OCI-LY7 (cell line): Measurements from ENCODE around the gene CACNA2D2. TPM values are rescaled to one million over a fixed set of nuclear protein-coding genes. Genes with fewer than 3 reads are reported as not detected.

Experiments used
- BruUV-seq: library from RNA; stranded (reverse); fragments of 400-500 nt; replicated peaks from 2 replicates; lab custom pipeline; 2021; lab: Mats Ljungman, UMichigan
- CTCF ChIA-PET: fragments of 300-600 bp; sonication (Branson Sonifier 250); formaldehyde crosslinking; loops from one replicate; lab custom pipeline; 2022; ENCODE audit warnings: antibody characterized with exemption; ENCODE audit not compliant: unreplicated experiment; lab: Charles Lee
- POLR2A ChIA-PET: fragments of 300-600 bp; sonication (Branson Sonifier 250); formaldehyde crosslinking; loops from one replicate; lab custom pipeline; 2022; ENCODE audit warnings: antibody characterized with exemption; lab: Charles Lee
- DNase-seq: peaks from one replicate; pipeline ENCODE4 v3.0.0-alpha.2; 2015; ENCODE audit warnings: low spot score
- H2AFZ ChIP-seq: fragments of 200-600 bp; sonication (generic), shearing (Covaris generic); 2 replicates; pipeline ENCODE4 v1.6.1; 2014; ENCODE audit warnings: mild to moderate bottlenecking, antibody characterized with exemption, low read length, moderate library complexity
- H3K27ac ChIP-seq: fragments of 200-600 bp; sonication (generic); 2 replicates; pipeline ENCODE4 v1.5.1; 2014; ENCODE audit warnings: mixed run types, low read depth, mild to moderate bottlenecking, moderate library complexity, low read length, inconsistent platforms; ENCODE audit not compliant: poor library complexity, severe bottlenecking
- H3K36me3 ChIP-seq: fragments of 200-600 bp; sonication (generic); 2 replicates; pipeline ENCODE4 v1.6.1; 2014; ENCODE audit warnings: mild to moderate bottlenecking, antibody characterized with exemption, low read length, moderate library complexity, mixed read lengths; ENCODE audit not compliant: insufficient read depth
- H3K4me1 ChIP-seq: fragments of 200-600 bp; sonication (generic); 2 replicates; pipeline ENCODE4 v1.5.1; 2014; ENCODE audit warnings: mild to moderate bottlenecking, low read length; ENCODE audit not compliant: insufficient read depth, poor library complexity, severe bottlenecking
- H3K4me2 ChIP-seq: fragments of 200-600 bp; sonication (generic); 2 replicates; pipeline ENCODE4 v1.6.1; 2014; ENCODE audit warnings: mild to moderate bottlenecking, low read length
- H3K4me3 ChIP-seq: fragments of 200-600 bp; sonication (generic); 2 replicates; pipeline ENCODE4 v1.5.1; 2014; ENCODE audit warnings: mild to moderate bottlenecking, low read depth, low read length; ENCODE audit not compliant: poor library complexity, severe bottlenecking
- H3K79me2 ChIP-seq: fragments of 200-600 bp; sonication (generic); 2 replicates; pipeline ENCODE4 v1.6.1; 2016; ENCODE audit warnings: low read depth, mild to moderate bottlenecking, low read length, moderate library complexity, mixed read lengths; ENCODE audit not compliant: insufficient read depth
- H3K9me2 ChIP-seq: fragments of 200-600 bp; sonication (generic); 2 replicates; pipeline ENCODE4 v1.6.1; 2016; ENCODE audit warnings: mild to moderate bottlenecking, low read length, mixed read lengths; ENCODE audit not compliant: insufficient read depth
- H3K9me3 ChIP-seq: fragments of 200-600 bp; sonication (generic); 2 replicates; pipeline ENCODE4 v1.6.1; 2014; ENCODE audit warnings: mild to moderate bottlenecking, mixed run types, low read length, mixed read lengths
- H4K20me1 ChIP-seq: fragments of 200-600 bp; sonication (generic); 2 replicates; pipeline ENCODE4 v1.6.1; 2014; ENCODE audit warnings: mild to moderate bottlenecking, antibody characterized with exemption, low read length, moderate library complexity, mixed read lengths; ENCODE audit not compliant: insufficient read depth
- EZH2phosphoT487 ChIP-seq: fragments of 200-600 bp; sonication (generic); IDR thresholded peaks from 2 replicates; pipeline ENCODE4 v1.6.1; 2018; ENCODE audit warnings: low read depth, borderline replicate concordance, mild to moderate bottlenecking, mixed run types, antibody characterized with exemption, low read length, moderate library complexity, mixed read lengths
- intact Hi-C: fragments of 100-400 bp; cut with micrococcal nuclease; formaldehyde crosslinking; loops from one replicate; pipeline ENCODE4 v1.10.0; 2022; ENCODE audit not compliant: unreplicated experiment
- total RNA-seq, 2 experiments: library from RNA; depleted of rRNA in 1 of 2; stranded (reverse); fragments of >200 nt in 1 of 2; shearing (Covaris generic) in 1 of 2; gene quantifications; 2 replicates each; pipeline ENCODE4 v1.2.3, GENCODE V29; 2014 to 2022
- TF ChIP-seq, protein P1 (sequence below): fragments of 200-600 bp; sonication (generic); conservative IDR thresholded peaks from 2 replicates; pipeline ENCODE4 v1.5.1; 2014; ENCODE audit warnings: mild to moderate bottlenecking, antibody characterized with exemption, low read length, moderate library complexity, mixed read lengths

CACNA2D2 gene
- total RNA-seq, 2 experiments from 2014 or later = 0.09 to 0.21 TPM

DNA sequence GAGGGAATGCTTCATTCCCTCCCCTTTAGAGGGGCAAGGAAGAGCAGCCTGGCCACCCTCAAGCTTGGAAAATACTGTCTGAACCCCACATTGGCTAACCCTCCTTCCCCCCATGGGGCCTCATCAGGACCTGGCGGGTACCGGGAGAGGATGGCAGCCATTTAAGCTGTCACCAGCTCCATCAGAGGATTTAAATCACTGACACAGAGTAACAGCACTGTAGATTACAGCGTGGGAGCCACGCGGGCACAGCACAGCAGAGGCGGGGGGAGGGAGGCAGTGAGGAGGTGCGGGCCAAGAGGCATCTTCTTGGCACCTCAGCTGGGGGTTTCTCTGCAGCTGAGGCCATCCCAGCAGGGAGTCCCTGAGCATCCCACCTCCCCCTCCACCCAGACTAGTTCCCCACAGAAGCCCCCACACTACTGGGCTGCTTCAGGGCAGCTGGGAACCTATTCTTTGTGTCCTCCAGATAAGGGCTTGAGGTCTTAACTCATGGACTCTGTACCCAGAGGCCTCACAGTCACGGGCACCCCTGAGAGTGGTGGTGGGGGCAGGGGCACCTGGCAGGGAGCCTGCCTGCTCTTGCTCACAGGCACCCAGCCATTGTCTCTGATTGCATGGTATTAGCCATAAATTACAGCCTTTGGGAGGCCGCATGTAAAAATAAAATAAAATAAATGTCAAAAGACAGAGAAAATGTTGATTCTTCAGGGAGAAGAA is 21.9 kb upstream of the CACNA2D2 start:
- no peaks in the 10 kb centered on the region for H3K9me3 ChIP-seq
- H3K4me3 ChIP-seq = no peak overlapping the region
- H2AFZ ChIP-seq = no peak overlapping the region
- intact Hi-C loops = no loop called here
- no peaks in the 10 kb centered on the region; the same call in 1 of the 2 replicates for H4K20me1 ChIP-seq
- CTCF ChIA-PET = no interaction called here
- no peak overlapping the region for H3K27ac ChIP-seq
- no peaks in the 10 kb centered on the region for H3K4me1 ChIP-seq
- DNase-seq = no peak
- BruUV-seq = no TSS peak
- no peaks in the 10 kb centered on the region for H3K36me3 ChIP-seq
- no peaks in the 10 kb centered on the region for H3K9me2 ChIP-seq
- POLR2A ChIA-PET = no interaction called here
- no peak for TF ChIP-seq EZH2phosphoT487
- TF ChIP-seq, protein P1, sequence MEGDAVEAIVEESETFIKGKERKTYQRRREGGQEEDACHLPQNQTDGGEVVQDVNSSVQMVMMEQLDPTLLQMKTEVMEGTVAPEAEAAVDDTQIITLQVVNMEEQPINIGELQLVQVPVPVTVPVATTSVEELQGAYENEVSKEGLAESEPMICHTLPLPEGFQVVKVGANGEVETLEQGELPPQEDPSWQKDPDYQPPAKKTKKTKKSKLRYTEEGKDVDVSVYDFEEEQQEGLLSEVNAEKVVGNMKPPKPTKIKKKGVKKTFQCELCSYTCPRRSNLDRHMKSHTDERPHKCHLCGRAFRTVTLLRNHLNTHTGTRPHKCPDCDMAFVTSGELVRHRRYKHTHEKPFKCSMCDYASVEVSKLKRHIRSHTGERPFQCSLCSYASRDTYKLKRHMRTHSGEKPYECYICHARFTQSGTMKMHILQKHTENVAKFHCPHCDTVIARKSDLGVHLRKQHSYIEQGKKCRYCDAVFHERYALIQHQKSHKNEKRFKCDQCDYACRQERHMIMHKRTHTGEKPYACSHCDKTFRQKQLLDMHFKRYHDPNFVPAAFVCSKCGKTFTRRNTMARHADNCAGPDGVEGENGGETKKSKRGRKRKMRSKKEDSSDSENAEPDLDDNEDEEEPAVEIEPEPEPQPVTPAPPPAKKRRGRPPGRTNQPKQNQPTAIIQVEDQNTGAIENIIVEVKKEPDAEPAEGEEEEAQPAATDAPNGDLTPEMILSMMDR = no peak
- no peak overlapping the region for H3K4me2 ChIP-seq
- H3K79me2 ChIP-seq = no peaks in the 10 kb centered on the region

DNA sequence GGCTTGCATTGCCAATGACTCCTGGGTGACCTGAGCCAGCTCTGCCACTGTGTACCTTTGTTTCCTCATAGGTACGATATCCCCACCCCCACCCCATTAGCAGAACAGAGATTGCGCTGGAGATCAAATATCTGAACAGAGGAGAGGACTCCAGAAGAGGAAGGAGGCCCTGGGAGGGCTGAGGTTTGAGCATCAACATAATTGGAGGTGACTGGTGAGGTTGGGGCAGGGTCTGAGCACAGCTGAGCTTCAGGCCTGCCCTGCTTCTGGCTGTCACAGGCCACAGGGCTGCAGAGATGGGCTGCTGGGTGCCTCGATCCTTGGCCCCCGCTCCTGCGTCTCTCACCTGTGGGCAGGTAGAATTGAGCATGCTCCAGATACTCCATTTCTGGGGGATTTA is 21.3 kb upstream of the CACNA2D2 start:
- Histone ChIP-seq H3K36me3 (no peaks in the 10 kb centered on the region), H3K4me2 (no peak overlapping the region), H4K20me1 (no peaks in the 10 kb centered on the region; the same call in 1 of the 2 replicates), H3K4me3 (no peak overlapping the region), H3K9me3 (no peaks in the 10 kb centered on the region), H2AFZ (no peak overlapping the region), H3K27ac (no peak overlapping the region), H3K4me1 (no peaks in the 10 kb centered on the region), H3K9me2 (no peaks in the 10 kb centered on the region), H3K79me2 (no peaks in the 10 kb centered on the region)
- ChIA-PET CTCF (no interaction called here), POLR2A (no interaction called here)
- TF ChIP-seq, protein P1 = no peak
- no peak for TF ChIP-seq EZH2phosphoT487
- intact Hi-C loops = no loop called here
- BruUV-seq = no TSS peak
- DNase-seq = no peak

DNA sequence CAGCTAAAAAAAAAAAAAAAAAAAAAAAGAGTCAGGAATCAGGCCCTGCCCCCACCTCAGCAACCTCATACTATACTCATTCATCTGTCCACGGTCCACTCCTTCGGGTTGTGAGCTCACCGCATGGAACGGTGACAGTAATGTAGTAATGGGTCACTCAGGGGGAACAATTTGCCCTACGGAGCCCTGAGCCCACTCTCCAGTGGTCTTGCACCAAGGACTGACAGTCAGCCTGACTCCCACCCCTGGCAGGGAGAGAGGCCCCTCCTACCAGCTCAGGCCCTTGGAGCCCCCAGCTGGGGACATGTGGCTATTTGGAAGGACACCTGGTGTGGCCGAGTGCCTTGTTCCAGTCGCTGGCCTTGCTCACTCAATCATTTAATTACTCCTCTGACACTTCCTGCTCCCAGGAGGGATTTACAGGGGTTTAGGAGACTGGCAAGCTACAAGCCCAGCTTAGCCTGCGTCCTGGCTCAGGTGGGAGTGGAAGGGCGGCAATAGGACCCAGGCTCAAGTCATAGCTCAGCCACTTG is 19.9 kb upstream of the CACNA2D2 start:
- Histone ChIP-seq H3K4me2 (no peak overlapping the region), H3K4me3 (no peak overlapping the region), H3K4me1 (no peaks in the 10 kb centered on the region), H4K20me1 (no peaks in the 10 kb centered on the region; the same call in 1 of the 2 replicates), H3K36me3 (no peaks in the 10 kb centered on the region), H2AFZ (no peak overlapping the region), H3K27ac (no peak overlapping the region), H3K9me2 (no peaks in the 10 kb centered on the region), H3K79me2 (no peaks in the 10 kb centered on the region), H3K9me3 (no peaks in the 10 kb centered on the region)
- DNase-seq = no peak
- intact Hi-C loops = loop anchor here (2.0 kb wide), 1 partner anchor 27 kb away; no protein-coding TSS in a partner anchor
- BruUV-seq = no TSS peak
- CTCF ChIA-PET = interaction anchor here (0.6 to 1.3 kb wide), 2 partner anchors 16 to 44 kb away, joined by 3 to 4 read pairs; partner anchors contain the start of gene C3orf18
- POLR2A ChIA-PET = interaction anchor here (0.6 to 0.7 kb wide), 3 partner anchors 75 to 174 kb away, joined by 3 read pairs; no protein-coding TSS in a partner anchor
- TF ChIP-seq, protein P1 = no peak
- no peak for TF ChIP-seq EZH2phosphoT487
